ENCODE data around the gene ELMO2.
A peak's percentile ranks its signal among the peaks of the same experiment; 100 is the strongest.

GRCh38 chr20:46399401-46399800 lies 7.0 kb downstream of the ELMO2 start:
- TF ChIP-seq CTCF (IDR thresholded peaks at IDR 0.05): no peak
- TF ChIP-seq POLR2A (IDR thresholded peaks at IDR 0.05): peak; percentile 22
